ENCODE results near the gene KRTAP4-5.
"Not testable (repeated sequence)": the region's sequence is repeated elsewhere in the genome, so short reads cannot be mapped to it uniquely, and the experiment has no call there.

Gene KRTAP4-5

DNA sequence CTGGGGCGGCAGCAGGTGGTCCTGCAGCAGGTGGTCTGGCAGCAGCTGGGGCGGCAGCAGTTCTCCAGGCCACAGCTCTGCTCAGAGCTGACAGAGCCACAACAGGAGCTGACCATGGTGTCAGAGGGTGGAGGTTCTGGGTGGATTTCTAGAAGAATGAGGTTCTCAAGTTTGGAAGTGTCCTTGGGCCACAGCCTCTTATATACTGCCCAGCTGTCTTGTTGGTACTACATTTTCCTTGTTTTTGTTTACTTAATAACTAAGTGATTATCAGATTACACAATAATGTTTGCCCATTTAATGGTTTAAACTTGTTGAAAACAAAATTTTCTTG lies at the start of gene KRTAP4-5:
TSS of gene KRTAP4-5 (minus strand) at position 174 of the 334 bp plus-strand sequence. CDS start at position 116, 58 bp downstream.
- DNase-seq: no peak

DNA sequence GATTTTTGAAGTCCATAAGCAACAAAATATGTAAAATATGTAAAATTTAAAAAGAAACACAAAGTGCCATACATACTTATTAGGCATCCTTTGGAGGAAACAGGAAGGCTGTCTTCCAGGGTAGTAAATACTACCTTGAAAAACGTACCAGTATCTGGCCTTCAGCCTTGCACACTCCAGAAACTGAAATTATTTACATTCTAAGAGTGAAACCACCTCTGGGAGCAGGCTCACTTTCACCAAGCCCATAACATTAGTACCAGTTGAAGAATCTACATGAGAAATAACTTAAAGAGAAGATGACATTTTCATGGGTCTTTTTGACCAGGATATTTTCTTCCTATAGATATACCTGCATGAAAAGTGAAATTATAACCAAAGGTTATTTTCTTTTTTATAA lies 46.4 kb upstream of the KRTAP4-5 start:
- DNase-seq: no peak

DNA sequence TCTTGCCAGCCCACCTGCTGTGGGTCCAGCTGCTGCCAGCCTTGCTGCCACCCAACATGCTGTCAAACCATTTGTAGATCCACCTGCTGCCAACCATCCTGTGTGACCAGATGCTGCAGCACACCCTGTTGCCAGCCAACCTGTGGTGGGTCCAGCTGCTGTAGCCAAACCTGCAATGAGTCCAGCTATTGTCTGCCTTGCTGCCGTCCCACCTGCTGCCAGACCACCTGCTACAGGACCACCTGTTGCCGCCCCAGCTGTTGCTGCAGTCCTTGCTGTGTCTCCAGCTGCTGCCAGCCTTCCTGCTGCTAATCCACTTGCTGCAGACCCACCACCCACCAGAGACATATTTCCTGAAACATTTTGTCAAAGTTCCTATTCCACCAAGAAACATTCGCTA lies 40.7 kb upstream of the KRTAP4-5 start:
- no peak for DNase-seq

DNA sequence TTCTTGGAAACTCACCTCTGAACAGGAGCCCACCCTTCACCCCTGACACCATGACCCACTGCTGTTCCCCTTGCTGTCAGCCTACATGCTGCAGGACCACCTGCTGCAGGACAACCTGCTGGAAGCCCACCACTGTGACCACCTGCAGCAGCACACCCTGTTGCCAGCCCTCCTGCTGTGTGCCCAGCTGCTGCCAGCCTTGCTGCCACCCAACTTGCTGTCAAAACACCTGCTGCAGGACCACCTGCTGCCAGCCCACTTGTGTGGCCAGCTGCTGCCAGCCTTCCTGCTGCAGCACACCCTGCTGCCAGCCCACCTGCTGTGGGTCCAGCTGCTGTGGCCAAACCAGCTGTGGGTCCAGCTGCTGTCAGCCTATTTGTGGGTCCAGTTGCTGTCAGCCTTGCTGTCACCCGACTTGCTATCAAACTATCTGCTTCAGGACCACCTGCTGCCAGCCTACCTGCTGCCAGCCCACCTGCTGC lies 40.3 kb upstream of the KRTAP4-5 start, which contains the start of gene KRTAP9-1:
TSS of gene KRTAP9-1 (plus strand) at position 51 of the 482 bp plus-strand sequence. CDS start at position 51, 0 bp downstream.
- not testable (repeated sequence) for DNase-seq

DNA sequence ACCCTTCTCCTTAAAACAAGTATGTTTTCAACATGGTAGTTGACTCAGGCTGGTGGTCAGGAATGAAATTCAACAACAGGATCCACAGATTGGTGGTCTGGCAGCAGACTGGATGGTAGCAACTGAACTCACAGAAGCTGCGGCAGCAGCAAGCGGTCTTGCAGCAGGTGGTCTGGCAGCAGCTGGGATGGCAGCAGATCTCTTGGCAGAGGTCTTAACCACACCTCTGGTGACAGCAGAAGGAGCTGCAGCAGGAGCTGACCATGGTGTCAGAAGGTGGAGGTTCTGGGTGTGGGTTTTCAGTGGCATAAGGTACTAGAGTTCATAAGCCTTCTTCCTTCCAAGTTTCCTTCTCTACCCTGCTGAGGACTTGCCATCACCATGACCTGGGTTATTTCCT lies 37.2 kb upstream of the KRTAP4-5 start:
- DNase-seq: no peak

DNA sequence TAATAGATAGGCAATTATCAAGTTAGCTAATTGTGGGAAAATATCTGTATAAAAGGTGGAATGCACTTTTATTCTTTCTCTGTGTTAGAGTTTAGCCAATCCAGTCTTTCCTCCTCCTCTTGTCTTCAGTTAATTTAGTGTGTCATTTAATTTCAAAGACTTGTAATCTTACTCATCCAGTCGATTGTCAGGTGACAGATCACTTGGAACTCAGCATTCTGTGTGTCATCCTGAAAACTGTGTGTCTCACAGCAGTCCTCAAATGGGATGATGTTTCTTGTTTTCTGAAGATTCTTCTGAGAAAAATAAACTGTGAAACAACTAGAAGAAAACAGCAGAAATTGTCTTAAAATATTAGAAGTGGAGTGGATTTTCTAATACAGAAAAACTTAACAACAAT lies 35.4 kb upstream of the KRTAP4-5 start:
- no peak for DNase-seq

DNA sequence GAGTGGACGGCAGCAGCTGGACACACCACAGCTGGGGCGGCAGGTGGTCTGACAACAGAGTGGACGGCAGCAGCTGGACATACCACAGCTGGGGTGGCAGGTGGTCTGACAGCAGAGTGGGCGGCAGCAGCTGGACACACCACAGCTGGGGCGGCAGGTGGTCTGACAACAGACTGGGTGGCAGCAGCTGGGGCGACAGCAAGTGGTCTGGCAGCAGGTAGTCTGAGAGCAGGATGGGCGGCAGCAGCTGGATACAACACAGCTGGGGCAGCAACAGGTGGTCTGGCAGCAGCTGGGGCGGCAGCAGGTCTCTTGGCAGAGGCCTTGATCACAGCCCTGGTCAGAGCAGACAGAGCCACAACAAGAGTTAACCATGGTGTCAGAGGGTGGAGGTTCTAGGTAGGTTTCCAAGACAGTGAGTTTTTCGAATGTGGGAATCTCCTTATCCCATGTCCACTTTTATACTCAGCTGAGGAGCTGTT lies 34.9 kb upstream of the KRTAP4-5 start, which contains the start of gene KRTAP4-1:
TSS of gene KRTAP4-1 (minus strand) at position 432 of the 482 bp plus-strand sequence. CDS start at position 375, 57 bp downstream.
- no peak for DNase-seq

DNA sequence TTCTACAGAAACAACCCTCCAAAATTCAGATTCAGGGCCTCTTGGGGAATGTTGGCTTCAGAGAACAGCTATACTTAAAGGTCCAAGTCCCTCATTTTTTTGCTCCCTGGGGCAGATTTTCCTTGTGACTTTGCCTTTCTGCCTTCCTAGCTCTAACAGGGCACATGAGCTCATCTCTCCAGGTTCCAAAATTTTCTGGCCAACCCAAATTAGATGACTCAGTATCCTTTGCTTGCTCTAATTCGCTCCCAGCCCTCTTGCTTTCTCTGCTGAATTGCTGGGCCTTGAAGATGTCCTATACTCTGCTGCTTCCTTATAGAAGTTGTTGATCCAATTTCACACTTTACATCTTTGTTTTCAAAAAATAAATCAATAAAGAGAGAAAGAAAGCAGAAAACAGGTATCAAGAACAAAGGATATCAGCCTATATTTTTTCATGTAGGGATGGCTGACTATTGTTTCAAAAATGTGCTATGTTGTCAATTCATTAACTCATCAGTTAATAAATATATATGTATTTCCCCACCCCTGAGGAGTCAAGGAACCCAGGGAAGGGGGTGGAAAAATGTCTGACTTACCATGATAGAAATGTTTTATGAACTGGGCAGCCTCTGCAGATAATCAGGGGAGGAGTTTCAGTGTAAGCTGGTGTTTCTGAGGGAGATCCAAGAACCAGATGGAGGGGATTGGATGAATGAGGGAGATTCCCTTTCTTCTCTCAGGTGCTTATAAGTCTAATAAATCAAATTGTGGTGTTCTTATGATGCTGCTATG lies 29.4 kb upstream of the KRTAP4-5 start:
- no peak for DNase-seq

DNA sequence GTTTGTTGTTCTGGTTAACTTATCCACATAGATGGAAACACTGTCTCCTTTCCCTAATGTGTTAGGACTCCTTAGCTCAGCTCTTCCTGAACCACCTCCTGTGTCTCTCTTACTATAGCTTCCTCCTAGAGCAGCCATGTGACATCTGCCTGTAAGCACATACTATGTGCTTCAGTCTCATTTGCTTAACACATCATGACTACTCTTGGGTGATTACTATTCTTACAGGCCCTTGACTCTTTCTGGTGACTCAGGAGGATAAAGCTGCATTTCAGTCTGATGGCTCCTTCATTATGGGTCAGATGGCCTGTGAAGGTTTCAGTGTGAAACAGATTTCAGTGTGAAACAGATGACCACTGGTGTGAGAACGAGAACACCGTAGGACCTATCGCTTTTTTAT lies 28.7 kb upstream of the KRTAP4-5 start:
- no peak for DNase-seq

DNA sequence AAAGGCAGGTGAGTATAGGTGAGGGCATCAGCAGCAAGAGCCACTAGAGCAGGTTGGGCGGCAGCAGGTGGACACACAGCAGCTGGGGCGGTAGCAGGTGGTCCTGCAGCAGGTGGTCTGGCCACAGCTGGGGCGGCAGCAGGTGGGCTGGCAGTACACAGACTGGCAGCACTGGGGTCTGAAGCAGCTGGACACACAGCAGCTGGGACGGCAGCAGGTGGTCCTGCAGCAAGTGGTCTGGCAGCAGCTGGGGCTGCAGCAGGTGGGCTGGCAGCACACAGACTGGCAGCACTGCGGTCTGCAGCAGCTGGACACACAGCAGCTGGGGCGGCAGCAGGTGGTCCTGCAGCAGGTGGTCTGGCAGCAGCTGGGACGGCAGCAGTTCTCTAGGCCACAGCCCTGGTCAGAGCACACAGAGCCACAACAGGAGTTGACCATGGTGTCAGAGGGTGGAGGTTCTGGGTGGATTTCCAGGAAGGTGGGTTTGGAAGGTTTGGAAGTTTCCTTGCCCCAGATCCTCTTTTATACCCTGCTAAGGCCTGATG lies 28.2 kb upstream of the KRTAP4-5 start, which contains the start of gene KRTAP4-2:
TSS of gene KRTAP4-2 (minus strand) at position 495 of the 545 bp plus-strand sequence. CDS start at position 438, 57 bp downstream.
- no peak for DNase-seq

DNA sequence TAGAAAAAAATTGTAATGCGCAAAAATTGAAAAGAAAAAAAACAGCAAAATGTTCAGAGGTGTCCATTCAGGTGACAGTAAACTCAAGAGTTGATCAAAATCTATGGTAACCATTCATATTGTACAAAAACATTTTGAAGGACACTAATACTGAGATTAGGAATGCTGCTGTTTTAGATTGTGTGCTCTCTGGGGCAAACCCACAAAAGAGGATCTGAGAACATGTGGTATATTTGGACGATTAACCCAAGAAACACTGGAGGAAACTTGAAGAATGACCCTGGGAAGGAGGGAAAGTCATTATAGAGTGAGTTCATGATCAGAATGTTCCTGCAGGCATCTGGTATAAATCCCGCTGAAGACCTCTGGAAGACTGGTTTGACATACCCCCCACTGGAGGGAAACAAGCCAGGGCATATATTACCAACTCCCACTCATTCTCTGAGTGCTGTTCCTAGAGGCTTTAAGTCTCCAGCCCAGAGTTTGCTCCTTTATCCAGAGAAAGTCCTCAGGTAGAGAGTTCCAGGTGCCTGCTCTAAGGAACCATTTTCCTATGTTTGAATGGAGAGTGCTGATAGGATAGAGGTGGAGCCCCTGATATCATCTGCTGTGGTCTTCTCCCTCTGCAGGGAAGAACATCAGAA lies 27.2 kb upstream of the KRTAP4-5 start:
- DNase-seq: no peak

DNA sequence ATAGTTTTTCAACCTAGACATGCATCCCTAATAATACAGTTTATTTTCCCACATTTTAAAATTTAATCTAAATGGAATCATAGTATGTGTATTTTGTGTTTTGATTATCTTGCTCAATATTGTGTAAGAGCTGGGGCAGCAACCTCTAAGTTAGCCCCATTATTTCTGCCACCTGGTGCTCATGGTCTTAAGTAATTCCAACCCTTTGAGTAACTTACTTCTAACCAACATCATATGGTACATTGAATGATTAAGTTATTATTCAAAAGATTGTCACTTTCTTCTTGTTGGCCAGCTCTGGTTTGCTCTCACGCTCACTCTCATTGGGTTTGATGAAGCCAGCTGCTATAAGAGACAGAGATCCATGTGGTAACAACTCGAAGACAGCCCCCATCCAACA lies 22.3 kb upstream of the KRTAP4-5 start:
- DNase-seq: no peak

DNA sequence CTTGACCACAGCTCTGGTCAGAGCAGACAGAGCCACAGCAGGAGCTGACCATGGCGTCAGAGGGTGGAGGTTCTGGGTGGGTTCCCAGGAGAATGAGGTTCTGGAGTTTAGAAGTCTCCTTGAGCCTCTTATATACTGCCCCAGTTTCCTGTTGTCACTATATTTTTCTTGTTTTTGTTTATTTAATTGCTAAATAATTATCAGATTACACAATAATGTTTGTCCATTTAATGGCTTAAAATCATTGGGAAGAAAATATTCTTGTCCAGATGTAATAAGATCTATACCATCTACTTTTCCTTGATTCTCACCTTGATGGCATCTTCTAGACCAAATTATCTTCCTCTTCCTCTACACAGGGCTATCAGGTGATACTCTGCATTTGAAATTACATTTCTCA lies 18.5 kb upstream of the KRTAP4-5 start, which contains the start of gene KRTAP4-3:
TSS of gene KRTAP4-3 (minus strand) at position 101 of the 400 bp plus-strand sequence. CDS start at position 52, 49 bp downstream.
- DNase-seq: no peak

DNA sequence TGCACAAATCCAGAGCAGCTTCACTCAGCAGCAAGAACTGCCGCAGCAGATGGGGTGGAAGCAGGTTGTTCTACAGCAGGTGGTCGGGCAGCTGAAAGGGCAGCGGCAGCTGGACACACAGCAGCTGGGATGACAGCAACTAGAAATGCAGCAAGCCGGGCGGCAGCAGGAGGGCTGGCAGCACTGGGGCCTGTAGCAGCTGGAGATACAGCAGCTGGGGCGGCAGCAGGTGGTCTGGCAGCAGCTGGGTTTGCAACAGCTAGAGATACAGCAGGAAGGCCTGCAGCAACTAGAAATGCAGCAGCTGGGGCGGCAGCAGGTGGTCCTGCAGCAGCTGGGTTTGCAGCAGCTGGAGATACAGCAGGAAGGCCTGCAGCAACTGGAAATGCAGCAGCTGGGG lies 17.9 kb upstream of the KRTAP4-5 start:
- no peak for DNase-seq

DNA sequence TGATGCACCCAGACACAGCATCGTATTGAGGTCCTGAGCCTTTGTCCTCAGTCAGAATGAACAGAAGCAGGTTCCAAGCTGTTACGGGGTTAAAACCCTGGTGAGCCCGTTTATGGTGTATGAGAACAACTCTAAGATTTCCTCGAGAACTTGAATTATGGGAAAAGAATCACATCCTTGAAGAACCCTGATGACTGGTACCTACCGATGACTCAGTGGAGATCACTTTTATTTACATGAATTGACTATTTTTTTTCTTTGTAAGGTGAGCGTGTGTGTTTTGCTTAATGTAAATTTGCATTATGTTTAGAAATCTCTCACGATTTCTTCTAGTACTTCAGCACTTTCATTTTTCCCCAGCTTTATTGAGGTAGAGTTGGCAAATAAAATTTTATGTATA lies 14.2 kb upstream of the KRTAP4-5 start:
- no peak for DNase-seq

DNA sequence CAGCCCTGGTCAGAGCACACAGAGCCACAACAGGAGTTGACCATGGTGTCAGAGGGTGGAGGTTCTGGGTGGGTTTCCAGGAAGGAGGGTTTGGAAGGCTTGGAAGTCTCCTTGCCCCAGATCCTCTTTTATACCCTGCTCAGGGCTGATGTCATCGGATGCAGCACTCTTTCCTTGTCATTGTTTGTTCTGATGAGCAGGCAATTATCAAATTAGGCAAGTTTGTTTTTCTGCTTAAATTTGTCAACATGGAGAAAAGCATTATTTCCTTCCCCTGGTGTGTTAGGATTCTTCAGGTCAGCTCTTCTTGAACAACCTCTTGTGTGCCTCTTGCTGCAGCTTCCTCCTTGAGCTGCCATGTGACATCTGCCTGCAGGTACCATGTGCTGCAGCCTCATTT lies 11.0 kb upstream of the KRTAP4-5 start, which contains the start of gene KRTAP4-4:
TSS of gene KRTAP4-4 (minus strand) at position 101 of the 400 bp plus-strand sequence. CDS start at position 44, 57 bp downstream.
- no peak for DNase-seq

DNA sequence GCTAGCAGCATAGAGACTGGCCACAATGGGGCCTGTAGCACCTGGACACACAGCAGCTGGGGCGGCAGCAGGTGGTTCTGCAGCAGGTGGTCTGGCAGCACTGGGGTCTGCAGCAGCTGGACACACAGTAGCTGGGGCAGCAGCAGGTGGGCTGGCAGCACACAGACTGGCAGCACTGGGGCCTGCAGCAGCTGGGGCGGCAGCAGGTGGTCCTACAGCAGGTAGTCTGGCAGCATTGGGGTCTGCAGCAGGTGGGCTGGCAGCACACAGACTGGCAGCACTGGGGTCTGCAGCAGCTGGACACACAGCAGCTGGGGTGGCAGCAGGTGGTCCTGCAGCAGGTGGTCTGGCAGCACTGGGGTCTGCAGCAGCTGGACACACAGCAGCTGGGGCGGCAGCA lies 10.6 kb upstream of the KRTAP4-5 start:
- not testable (repeated sequence) for DNase-seq

DNA sequence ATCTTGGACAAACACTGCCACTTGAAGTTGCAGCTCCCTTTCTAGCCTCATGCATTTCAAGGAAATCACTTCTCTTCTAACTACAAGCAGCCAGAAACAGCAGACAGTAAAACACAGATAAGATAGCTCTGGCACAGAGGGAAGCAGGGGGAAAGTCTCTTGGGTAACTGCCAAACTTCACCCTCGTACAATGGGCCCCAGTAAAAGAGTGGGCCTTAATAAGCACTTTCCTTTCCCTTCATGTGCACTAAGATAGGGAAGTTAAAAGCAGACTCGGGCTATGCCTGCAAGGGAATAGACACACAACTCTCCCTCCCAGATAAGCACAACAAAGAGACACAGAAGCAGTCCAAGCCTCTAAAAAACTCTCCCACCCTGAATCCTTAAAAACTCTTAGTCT lies 4.2 kb upstream of the KRTAP4-5 start:
- no peak for DNase-seq

DNA sequence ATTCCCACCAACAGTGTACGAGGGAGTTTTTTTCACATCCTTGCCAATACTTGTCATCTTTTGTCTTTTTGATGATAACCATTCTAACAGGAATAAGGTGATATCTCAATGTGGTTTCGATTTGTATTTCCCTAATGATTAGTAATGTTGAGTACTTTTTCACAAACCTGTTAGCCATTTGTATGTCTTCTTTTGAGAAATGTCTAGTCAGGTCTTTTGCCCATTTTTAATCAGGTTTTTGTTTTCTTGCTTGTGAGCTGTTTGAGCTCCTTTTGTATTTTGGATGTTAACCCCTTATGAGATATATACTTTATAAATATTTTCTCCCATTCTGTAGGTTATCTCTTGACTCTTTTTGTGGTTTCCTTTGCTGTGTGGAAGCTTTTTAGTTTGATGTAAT lies 1.9 kb upstream of the KRTAP4-5 start:
- DNase-seq: no peak

DNA sequence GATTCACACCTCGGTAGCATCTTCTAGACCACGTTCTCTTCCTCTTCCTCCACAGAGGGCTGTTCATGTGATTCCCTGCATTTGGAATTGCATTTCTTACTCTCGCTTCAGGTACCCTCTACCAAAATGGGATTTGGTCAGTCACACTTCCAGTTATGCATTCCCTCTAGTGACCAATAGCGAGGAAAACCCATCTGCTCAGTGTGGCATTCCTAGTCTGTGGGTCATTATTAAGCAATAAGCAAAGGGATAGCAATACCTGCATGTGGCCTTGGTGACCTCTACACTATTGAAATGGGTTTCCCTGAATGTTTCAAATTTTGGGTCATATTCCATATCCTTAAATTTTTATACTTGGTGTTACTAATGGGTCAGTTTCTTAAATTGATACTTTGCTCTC lies 401 bp upstream of the KRTAP4-5 start:
- DNase-seq: no peak

DNA sequence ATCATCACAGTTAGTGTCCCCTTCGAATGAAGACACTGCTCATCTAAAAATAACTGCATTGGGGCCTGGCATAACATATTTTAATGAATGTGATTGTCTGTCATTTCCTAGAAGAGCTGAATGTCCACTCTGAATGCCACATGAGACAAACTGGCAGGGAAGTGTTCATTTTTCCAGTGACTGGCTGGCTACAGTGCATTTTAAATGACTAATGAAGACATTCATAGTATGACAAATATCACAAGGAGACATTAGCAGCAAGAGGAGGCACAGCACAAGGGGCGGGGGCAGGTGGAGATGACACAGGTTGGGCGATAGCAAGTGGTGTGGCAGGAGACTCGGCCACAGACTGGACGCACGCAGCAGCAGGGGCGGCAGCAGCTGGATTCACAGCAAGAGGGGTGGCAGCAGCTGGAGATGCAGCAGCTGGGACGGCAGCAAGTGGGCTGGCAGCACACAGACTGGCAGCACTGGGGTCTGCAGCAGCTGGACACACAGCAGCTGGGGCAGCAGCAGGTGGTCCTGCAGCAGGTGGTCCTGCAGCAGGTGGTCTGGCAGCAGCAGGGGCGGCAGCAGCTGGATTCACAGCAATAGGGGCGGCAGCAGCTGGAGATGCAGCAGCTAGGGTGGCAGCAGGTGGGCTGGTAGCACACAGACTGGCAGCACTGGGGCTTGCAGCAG lies 514 bp downstream of the KRTAP4-5 start:
- not testable (repeated sequence) for DNase-seq

DNA sequence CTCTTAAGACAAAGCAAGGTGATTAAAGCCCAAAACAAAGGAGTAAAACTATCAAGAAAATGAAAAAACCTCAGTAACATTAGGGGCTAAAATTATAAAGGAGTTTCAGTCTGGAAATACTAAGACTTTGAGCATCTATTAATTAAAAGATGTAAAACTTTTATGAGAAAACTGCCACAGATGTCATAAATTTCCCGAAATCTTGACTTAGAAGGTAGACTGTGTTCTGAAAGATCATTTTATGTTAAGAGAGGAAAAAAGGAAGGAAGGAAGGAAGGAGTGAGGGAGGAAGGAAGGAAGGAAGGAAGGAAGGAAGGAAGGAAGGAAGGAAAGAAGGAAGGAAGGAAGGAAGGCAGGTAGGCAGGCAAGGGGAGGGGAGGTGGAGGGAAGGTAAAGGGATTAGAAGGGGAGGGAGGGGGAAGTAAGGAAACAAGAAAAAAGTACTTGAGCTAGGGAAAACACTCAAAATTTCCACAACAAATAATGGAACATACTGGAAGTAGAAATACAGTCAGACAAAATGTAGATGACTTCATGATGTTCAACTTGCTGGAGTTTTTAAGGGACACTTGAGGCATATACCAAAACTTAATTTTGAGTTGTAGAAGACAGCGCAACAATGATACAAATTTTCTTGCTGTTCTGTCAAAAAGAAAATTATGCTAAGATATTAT lies 2.0 kb downstream of the KRTAP4-5 start:
- DNase-seq: no peak

Data from NCI-H2081 treated with DMSO at 0.1 percent for 48 hours (cell line).